Activated gamma-delta T cell treated with Interleukin-2 at 50 U/mL for 16 hours (primary cell): Measurements from ENCODE around the gene CTRB2.

ENCODE experiments used
- DNase-seq: peaks from one replicate; pipeline ENCODE4 v3.0.0-alpha.2; 2020

CTRB2 gene

DNA sequence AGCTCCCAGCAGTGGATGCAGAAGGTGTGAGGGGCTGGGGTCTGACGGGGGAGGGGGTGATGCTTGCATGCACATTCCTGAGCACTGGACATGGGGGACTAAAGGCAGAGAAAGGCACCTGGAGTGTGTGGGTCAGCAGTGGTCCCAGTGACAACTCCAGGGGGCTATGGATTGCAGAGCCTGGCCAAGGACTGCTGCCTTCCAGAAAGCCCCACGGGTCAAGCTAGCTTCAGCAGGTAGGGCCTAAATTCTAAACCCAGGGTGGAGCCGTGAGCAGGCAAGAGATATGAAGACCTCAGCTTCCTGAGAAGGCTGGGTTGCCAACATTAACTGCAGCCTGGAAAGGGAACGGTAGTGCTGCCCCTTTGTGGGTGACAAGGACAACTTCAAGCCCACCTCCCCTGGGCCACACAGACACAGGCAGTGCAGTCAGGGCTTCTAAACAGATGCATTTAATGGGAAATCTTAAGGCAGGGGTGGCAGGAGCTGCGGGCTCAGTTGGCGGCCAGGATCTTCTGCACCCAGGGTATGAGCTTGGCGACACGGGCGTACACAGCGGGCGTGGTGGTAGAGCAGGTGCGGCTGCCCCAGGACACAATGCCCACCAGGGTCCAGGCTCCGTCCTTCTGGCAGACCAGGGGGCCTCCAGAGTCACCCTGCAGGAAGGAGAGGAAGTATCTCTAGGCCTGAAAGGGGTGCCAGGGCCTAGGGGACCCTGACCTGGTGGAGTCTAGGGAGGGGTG lies 3.1 kb downstream of the CTRB2 start:
- DNase-seq, result no peak

DNA sequence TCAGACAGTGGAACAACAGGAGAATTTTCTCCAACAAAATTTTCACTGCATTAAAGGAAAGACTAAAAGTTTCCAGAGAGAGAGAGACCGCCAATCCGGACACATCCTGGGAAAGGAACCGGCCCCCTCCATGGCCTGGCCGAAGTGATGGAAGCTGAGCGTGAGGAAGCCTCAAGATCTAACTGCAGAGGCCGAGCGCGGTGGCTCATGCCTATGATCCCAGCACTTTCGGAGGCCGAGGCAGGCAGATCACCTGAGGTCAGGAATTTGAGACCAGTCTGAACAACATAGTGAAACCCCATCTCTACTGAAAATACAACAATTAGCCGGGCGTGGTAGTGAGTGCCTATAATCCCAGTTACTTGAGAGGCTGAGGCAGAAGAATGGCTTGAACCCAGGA lies 3.9 kb downstream of the CTRB2 start:
- no peak for DNase-seq

DNA sequence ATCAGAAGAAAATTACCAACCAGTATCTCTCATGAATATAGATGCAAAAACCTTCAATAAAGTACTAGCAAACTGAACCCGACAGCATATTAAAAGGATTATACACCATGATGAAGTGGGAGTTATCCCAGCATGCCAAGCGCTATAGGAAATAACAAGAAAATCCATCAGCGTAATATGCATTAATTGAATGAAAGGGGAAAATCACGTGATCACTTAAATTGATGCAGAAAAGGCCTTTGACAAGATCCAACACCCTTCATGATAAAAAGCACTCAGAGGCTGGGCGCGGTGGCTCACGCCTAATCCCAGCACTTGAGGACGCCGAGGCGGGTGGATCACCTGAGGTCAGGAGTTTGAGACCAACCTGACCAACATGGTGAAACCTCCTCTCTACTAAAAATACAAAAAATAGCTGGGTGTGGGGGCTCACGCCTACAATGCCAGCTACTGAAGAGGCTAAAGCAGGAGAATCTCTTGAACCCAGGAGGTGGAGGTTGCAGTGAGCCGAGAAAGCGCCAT lies 4.8 kb downstream of the CTRB2 start:
- no peak for DNase-seq

DNA sequence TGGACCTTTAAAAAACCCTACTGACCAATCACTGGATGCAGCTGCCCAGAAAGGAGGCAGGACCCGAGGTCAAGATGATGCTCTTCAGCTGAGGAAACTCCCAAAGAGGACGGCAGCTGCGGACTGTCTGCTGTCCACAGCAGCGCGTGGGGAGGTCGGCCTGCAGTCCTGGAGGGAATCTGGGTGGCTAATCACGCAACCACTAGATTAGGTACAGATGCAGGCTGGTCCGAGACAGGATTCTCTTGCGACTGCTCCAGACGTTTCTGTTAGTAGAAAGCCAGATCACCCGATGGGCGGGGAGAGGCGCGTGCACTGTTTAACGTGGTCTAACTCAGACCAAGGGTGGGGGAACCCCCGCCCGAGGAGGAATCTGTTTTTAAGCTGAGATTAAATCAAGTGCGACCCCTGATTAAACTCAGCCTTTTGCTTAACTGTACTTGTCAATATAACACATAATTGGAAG lies 8.8 kb downstream of the CTRB2 start:
- DNase-seq, result no peak

DNA sequence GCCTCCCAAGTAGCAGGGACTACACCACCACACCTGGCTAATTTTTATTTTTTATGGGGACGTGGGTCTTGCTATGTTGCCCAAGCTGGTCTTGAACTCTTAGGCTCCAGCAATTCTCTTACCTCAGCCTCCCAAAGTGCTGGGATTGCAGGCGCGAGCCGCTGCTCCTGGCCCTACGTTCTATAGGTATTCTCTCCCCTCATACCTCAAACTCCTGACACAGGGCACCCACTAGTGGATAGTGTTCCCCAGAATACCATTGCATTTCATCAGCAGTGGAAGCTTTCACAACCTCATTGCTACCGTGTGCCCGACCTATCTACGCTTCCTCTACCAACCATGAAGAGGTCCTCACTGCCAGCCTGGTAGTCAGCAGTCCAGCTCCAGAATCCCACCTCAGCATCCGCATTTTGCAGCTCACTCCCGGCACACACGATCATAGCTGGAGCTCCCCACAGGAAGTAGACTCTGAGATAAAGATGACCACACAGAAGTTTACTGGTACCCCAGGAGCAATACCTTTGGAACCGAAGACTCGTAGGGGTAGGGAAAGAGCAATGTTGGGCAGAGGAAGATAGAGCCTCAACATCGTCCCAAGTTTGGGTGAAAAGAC lies 9.3 kb downstream of the CTRB2 start:
- no peak for DNase-seq

DNA sequence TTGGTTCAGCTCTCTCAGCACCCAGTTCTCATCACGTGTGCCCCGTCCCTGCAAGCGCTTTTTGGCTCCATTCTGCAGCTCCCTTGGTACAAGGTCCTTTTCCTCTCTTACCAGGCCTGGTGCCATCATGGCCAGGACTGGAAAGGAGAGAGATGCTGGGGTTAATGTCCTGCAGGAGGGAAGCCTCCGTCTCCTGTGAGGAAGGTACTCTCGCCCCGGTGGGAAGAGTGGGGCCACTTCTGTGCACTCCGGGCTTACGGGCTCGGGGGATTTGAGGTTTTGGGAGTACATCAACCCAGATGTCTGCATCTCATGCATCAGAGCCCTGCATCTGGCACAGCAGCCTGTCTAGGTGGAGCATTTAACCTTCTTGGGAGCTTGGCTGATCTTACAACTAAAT lies 10.1 kb downstream of the CTRB2 start:
- DNase-seq, result no peak

DNA sequence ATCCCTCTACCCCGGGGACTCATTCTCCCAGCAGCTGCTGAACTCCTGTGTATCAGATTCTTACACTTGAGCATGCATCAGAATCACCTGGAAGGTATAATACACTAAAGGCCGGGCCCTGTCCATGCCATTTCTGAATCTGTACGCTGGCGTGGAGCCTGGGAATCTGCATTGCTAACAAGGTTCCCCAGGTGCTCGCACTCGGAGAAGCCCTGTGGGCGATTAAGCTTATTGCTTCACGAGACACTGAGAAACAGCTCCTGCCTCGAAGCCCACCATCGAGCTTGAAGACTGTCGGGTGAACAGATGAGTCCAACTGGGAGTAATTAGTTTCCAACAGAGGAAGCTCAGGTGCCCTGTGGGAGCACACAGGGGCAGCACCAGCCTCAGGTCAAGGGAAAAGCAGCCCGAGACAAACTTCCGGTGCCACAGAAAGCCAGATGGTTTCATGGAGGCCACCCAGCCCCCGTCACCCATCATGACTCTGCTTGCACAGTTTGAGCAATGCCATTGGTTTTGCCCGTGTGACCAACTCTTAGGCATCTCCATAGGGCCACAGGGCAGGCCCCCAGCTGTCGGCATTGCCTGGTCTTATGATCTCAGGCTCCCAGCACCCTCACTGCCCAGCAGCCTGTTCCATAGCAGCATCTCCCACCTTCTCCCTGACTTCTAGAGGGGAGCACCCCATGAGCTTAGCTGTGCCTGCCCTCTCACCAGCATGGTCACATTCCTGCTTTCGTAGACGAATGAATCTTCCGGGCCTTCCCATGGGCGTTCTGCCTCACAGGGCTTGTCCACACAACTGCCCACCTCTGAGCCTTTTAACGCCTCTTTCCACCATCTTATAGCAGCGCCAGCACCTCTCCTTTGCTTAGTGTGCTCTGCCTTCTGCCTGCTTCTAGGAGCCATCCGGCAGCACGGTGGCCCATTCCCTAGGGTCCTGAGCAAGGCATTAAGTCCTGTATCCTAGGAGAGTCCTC lies 10.9 kb downstream of the CTRB2 start:
- DNase-seq, result no peak

DNA sequence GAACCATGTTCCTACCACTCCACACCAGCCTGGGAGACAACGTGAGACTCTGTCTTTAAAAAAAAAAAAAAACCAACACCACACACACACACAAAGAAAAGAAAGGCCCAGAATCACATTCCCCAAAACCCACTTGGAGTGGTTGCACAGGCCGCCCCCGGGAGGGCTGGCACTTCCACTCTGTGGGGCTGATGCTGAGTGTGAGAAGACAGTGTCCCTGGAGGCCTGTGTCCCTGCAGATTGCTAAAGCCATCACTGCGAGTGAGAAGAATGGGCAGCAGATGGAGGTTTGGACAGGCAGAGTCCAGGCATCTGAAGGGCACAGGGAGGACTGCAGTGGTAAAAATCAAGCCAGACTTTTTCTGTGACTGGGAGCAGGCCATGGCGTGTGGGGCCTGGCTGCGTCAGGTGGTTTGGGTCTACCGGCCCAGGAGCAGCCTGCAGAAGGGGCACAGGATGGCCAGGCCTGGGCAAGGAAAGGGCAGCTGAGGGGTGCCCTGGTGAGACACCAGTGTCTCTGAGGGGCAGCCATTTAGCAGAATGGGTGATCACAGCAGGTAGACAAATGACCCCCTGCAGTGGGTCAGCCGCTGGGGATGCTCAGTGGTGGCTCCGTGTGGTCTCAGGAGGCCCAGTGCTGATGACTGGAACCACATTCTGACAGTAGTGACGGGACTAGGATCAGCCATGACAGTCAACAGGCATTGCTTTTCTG lies 13.1 kb downstream of the CTRB2 start:
- no peak for DNase-seq

DNA sequence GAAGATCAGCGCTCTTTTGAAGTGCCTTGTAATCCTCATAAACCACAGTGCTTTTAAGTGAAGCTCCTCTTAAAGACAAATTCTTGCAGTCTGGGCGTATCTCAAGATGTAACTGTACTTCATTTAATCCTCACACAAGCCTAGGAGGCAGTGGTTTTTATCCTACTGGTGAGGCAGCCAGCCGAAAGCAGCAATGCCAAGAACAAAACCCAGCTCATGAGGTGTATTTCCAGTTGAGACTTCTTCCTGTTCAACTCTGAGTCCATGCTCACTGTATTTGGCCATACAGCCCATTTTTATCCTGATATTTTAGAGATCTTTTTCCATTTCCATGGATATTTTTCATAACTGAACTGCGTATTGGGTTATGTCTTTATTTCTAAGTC lies 13.7 kb downstream of the CTRB2 start:
- no peak for DNase-seq

DNA sequence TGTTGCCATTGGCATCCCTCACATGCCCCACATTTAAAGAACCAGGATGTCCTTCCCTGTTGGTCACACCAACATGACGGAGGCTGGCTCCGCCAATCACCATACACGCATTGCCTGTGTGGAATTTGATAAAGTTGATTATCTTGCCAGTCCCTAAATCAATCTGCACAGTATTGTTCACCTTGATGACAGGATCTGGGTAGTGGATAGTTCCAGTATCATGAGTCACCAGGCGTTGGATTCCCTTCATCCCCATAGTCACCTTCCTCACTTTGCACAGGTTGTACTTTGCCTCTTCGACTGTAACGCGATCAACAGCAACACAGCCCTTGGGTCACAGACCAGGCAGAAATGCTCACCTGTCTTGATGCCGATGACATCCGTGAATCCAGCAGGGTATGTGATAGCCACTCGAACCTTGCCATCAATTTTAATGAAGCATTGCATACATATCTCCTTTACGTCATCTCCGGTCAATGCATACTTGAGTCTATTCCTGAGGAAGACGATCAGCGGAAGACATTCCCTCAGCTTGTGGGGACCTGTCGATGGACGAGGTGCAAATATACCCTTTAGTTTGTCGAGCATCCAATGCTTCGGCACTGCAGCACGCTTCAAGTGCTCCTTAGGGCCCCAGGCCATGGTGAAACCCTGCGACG lies 14.2 kb downstream of the CTRB2 start:
- DNase-seq, result no peak

DNA sequence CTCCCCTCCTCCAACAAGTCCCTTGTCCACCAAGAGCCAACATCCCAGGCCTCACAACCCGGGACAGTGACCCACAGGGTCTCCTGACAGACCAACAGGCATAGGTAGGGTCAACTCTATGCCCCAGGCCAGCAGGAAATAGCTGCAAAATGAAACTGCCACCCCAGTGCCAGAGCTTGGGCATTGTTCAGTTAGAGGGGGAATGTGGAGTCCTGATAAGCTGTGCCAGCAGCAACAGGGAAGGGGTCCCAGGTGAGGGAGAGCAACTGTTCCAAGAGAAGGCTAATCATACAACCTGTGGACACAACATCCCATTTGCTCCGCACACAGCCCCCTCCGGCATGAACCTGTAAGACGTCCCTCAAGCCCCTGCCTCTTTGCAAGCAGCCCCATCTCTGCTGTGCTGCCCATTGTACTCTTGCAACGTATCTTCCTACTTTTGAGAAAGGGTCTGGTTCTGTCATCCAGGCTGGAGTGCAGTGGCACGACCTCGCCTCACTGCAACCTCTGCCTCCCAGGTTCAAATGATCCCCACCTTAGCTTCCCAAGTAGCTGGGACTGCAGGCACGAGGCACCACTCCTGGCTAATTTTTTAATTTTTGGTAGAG lies 17.2 kb downstream of the CTRB2 start:
- DNase-seq, result no peak

DNA sequence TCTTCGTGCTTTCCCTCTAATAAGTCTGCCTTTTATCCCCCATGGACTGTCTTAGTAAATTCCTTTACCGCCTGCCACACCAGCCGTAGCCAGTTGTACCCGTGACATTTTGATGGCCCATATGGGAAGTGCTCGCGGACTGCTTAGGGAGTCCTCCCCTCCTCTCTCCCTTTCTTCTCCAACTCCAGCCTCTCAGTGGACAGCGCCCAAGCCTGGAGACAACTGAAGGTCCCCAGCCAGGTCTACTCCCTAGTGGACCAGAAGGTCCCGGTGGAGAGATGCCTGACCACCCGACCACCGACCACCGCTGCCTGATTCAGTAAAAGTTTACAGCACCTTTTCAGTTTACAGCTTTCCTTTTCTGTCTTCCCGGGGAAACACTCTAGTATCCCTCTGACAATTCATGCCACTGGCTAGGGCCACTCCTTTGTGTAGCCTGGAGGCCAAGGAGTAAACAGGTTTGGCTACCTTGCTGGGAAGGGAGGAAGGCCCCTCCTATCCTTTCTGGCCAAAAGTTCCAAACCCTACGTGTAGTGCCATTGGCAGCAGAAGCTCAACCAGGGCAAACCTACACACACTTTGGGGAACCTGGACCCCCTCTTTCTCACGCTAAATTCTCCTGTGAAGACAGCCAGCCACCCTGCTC lies 18.0 kb downstream of the CTRB2 start:
- DNase-seq, result no peak

DNA sequence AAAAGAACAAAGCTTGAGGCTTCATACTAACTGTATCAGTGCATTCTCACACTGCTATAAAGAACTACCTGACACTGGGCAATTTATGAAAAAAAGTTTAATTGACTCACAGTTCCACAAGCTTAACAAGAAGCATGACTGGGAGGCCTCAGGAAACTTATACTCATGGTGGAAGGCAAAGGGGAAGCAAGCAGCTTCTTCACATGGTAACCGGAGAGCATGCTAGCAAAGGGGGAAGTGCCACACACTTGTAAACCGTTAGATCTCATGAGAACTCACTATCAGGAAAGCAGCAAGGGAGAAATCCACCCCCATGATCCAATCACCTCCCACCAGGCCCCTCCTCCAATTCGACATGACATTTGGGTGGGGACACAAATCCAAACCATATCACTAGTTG lies 25.3 kb downstream of the CTRB2 start:
- DNase-seq, result no peak

DNA sequence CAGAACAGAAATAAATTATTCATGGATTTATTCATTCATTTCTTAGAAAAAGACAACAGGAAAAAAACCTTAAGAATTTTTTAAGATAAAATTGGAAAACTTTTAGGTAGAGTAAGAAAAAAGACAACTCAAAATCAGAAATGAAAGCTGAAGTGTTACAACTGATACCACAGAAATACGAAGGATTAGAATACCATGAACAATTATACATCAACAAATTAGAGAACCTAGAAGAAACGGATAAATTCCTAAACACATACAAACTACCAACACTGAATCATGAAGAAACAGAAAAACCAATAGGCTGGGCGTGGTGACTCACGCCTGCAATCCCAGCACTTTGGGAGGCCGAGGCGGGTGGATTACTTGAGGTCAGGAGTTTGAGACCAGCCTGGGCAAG lies 27.8 kb downstream of the CTRB2 start:
- DNase-seq, result no peak

DNA sequence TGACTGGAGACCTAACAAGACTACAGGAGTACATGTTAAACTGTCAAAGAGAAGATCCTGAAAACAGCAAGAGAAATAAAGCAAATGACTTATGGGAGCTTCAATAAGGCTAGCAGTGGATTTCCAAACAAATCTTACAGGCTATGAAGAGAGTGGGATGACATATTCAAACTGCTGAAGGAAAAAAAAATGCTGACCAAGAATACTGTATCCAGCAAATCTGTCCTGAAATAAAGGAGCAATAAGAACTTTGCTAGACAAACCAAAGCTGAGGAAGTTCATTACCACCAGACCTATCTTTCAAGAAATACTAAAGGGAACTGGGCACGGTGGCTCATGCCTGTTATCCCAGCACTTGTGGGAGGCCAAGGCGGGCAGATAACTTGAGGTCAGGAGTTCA lies 30.0 kb downstream of the CTRB2 start:
- DNase-seq, result no peak

DNA sequence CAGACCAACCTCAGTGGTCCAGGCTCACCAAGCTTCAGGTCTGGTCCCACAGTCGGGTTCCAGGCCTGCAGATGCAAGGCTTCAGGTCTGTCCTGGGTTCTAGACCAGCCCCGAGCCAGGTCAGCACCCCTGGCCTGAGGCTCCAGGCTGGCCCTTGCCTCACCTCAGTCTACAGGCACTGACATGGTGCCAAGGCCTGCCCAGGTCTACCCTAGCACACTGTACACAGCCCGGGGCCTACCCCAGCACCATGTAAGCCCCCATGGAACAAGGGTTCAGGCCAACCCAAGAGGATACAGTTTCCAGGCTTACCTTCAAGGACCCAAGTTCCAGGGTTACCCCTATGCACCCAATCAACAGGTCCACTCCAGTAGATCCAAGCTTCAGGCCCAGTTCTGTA lies 31.9 kb downstream of the CTRB2 start:
- no peak for DNase-seq

DNA sequence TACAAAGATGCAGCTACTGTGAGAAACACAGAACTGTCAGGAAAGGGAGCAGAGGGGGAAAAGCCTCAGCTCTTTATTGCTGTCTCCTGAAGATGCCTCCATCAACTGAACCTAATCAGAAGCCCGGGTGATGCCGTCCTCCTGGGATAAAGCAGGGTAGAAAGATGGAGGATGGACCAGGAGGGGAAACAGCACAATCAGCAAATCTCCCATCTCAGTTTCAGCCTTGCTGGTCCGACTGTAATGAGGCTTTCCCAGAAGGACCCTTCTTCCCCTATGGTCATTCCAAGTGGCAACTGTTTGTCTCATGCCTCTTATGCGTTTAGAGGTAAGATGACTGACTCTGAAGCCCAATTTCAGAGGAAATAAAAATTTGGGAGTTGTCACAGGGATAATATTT lies 34.4 kb downstream of the CTRB2 start:
- no peak for DNase-seq

DNA sequence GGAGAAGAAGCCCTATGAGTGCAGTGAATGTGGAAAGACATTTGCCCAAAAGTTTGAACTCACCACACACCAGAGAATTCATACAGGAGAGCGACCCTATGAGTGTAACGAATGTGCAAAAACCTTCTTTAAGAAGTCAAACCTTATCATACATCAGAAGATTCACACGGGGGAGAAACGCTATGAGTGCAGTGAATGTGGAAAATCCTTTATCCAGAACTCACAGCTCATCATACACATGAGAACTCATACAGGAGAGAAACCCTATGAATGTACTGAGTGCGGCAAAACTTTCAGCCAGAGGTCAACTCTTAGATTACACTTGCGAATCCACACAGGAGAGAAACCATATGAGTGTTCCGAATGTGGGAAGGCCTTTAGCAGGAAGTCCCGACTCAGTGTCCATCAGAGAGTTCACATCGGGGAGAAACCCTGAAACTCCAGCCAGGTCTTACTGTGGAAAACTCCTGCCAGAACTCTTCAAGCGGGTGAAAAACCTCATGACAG lies 37.0 kb downstream of the CTRB2 start:
- no peak for DNase-seq

DNA sequence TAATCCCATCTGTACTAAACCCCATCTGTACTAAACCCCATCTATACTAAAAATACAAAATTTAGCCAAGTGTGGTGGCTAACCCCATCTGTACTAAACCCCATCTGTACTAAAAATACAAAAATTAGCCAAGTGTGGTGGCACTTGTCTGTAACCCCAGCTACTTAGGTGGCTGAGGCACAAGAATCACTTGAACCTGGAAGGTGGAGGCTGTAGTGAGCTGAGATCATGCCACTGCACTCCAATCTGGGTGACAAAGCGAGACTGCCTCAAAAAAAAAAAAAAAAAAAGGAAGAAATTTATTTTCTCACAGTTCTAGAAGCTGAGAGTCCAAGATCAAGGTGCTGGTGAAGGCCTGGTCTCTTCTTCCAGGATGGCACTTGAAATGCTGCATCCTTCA lies 46.6 kb downstream of the CTRB2 start:
- DNase-seq, result no peak
